Skeletal muscle tissue (tissue), 4 donors: ENCODE data around the gene HEXD. TPM values are rescaled to one million over a fixed set of nuclear protein-coding genes. Genes with fewer than 3 reads are reported as not detected.

Experiments
- H3K27ac ChIP-seq: one replicate; pipeline ENCODE4 v1.7.0; 2013; ENCODE audit warnings: mild to moderate bottlenecking, low read depth, low read length, inconsistent platforms
- H3K27me3 ChIP-seq, 3 donors: one replicate each; pipeline ENCODE4 v1.7.0; 2013; ENCODE audit warnings: low read length in 3 of 3; ENCODE audit not compliant: control insufficient read depth in 3 of 3, insufficient read depth in 3 of 3
- H3K36me3 ChIP-seq, 3 donors: one replicate each; pipeline ENCODE4 v1.7.0; 2013; ENCODE audit warnings: low read length in 3 of 3; ENCODE audit not compliant: control insufficient read depth in 3 of 3, insufficient read depth in 3 of 3
- H3K4me1 ChIP-seq, 3 donors: one replicate each; pipeline ENCODE4 v1.7.0; 2013; ENCODE audit warnings: low read length in 3 of 3, mild to moderate bottlenecking in 3 of 3; ENCODE audit not compliant: control insufficient read depth in 3 of 3, insufficient read depth in 3 of 3
- H3K4me3 ChIP-seq, 3 donors: one replicate each; pipeline ENCODE4 v1.7.0; 2013; ENCODE audit warnings: low read length in 3 of 3
- H3K9ac ChIP-seq, 3 donors: one replicate each; pipeline ENCODE4 v1.7.0; 2013; ENCODE audit warnings: low read length in 3 of 3, mild to moderate bottlenecking in 3 of 3, moderate library complexity in 2 of 3, low read depth in 1 of 3
- H3K9me3 ChIP-seq, 3 donors: one replicate each; pipeline ENCODE4 v1.7.0; 2013; ENCODE audit warnings: low read length in 3 of 3; ENCODE audit not compliant: control insufficient read depth in 3 of 3
- total RNA-seq: library from RNA; depleted of rRNA; stranded (reverse); fragments of >200 nt; gene quantifications from one replicate; pipeline ENCODE4 v1.2.3, GENCODE V29; 2014
- donor health status: Osteomylitis.

HEXD gene
- total RNA-seq, 1 donor from 2014 or later: 11.5 TPM

DNA sequence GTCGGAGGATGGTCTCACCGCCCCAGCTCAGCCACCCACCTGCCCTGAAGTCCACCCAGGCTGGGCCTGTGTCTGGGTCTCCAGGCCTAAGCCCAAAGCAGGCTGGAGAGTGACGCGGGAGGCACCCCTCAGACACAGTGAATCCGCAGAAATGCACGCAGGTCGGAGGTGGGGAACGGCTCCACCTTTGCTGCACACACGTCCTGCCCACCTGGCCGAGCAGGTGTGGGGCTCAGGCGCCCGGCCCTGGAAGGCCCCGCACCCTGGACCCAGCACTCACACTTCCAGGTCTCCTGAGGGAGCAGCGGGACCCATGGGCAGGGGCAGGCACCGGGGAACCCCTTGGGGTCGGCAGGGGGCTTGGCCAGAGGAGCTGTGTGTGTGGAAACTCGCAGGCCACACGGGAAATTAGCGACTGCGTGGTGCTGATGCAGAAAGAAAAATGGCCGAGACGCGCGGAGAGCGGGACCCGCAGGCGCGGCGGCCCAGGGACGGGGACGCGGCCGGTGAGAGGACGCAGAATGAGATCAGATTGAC, 21.8 kb downstream of the HEXD start:
- Histone ChIP-seq H3K4me1 (peaks cover 0 to 3% (median 0%) of the 10 kb centered on the region in 3 donors), H3K9me3 (no peaks in the 10 kb centered on the region), H3K4me3 (no peak overlapping the region), H3K27me3 (no peaks in the 10 kb centered on the region), H3K27ac (no peak overlapping the region), H3K9ac (no peak overlapping the region), H3K36me3 (peaks cover 15 to 50% (median 29%) of the 10 kb centered on the region in 3 donors)

DNA sequence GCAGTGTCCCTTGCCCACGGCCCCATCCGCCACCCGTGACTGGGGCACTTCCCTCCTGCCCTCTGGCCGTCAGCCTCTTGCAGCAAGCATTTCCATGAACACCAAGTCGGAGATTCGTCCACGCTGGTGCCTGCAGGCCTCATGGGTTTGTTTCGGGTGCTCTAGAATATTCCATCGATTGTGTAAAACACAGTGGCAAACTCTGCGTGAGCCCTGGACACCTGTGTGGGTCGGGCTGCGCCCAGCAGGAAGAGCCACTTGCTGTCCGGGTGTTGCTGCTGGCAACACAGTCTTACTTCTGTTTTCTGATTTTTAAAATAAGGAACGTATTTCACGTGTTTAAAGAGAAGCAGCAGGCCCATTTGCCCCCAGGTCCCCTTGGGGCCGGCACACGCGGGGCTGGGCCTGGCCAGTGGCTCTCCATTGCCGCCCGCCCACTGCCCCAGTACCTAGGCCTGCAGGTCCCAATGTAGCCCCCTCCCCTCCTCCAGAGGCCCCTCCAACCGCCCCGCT, 22.4 kb downstream of the HEXD start:
- H3K9me3 ChIP-seq: no peaks in the 10 kb centered on the region
- no peak overlapping the region for H3K4me3 ChIP-seq
- H3K9ac ChIP-seq: no peak overlapping the region
- H3K4me1 ChIP-seq: peaks cover under 1 to 8% (median 4%) of the 10 kb centered on the region in 3 donors
- no peaks in the 10 kb centered on the region for H3K27me3 ChIP-seq
- H3K27ac ChIP-seq: no peak overlapping the region
- H3K36me3 ChIP-seq: peaks cover 12 to 50% (median 26%) of the 10 kb centered on the region in 3 donors

DNA sequence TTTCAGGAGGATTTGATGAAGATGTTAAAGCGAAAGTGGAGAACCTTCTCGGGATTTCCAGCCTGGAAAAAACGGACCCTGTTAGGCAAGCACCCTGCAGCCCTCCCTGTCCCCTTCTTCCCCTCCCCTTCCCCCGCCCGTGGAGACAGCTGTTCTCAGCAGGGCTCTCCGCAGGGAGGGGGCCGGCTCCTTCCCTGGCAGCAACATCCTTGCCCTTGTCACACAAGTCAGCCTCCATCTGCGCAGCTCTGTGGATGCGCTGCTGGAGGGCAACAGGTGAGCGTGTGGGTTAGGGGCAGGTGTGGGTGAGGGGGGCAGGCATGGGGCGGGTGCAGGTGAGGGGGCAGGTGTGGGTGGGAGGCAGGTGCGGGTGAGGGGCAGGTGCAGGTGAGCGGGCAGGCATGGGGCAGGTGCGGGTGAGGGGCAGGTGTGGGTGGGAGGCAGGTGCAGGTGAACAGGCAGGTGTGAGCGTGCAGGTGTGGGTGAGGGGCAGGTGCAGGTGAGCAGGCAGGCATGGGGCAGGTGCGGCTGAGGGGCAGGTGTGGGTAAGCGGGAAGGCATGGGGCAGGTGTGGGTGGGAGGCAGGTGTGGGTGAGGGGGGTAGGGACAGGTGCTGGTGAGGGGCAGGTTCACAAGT, 23.0 kb downstream of the HEXD start:
- Histone ChIP-seq H3K9me3 (no peaks in the 10 kb centered on the region), H3K27me3 (no peaks in the 10 kb centered on the region), H3K4me3 (no peak overlapping the region), H3K4me1 (peaks cover 3 to 13% (median 4%) of the 10 kb centered on the region in 3 donors), H3K27ac (no peak overlapping the region), H3K9ac (no peak overlapping the region), H3K36me3 (peaks cover 12 to 47% (median 25%) of the 10 kb centered on the region in 3 donors)

DNA sequence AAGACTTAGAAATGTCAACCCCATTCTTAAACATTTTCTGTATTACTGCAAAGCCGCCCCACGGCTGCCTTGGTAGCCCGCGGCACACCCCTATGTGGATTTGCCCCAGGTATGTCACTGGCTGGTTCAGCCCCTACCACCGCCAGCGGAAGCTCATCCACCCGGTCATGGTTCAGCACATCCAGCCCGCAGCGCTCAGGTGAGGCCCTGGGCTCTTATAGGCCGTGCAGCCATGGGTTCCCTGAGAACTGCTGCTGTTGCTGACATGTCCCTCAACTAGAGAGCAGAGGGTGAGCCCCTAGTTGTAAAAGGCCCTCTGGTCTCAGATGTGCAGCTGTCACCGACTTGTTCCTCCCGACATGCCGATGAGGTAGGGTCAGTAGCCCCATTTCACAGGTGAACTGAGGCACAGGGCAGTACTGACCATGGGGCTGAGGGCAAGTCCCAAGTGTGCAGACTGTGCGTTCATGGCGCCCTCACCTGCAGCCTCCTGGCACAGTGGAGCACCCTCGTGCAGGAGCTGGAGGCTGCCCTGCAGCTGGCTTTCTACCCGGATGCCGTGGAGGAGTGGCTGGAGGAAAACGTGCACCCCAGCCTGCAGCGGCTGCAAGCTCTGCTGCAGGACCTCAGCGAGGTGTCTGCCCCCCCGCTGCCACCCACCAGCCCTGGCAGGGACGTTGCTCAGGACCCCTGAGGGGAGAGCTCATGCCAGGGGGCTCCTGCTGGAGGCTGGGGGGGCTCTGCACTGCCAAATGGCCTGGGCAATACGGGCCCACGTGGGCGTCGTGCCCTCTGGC, 23.7 kb downstream of the HEXD start:
- no peak overlapping the region for H3K9ac ChIP-seq
- H3K9me3 ChIP-seq: no peaks in the 10 kb centered on the region
- no peak overlapping the region for H3K4me3 ChIP-seq
- peaks cover 12 to 41% (median 20%) of the 10 kb centered on the region in 3 donors for H3K36me3 ChIP-seq
- H3K27me3 ChIP-seq: no peaks in the 10 kb centered on the region
- H3K27ac ChIP-seq: no peak overlapping the region
- H3K4me1 ChIP-seq: peaks cover 3 to 18% (median 4%) of the 10 kb centered on the region in 3 donors

DNA sequence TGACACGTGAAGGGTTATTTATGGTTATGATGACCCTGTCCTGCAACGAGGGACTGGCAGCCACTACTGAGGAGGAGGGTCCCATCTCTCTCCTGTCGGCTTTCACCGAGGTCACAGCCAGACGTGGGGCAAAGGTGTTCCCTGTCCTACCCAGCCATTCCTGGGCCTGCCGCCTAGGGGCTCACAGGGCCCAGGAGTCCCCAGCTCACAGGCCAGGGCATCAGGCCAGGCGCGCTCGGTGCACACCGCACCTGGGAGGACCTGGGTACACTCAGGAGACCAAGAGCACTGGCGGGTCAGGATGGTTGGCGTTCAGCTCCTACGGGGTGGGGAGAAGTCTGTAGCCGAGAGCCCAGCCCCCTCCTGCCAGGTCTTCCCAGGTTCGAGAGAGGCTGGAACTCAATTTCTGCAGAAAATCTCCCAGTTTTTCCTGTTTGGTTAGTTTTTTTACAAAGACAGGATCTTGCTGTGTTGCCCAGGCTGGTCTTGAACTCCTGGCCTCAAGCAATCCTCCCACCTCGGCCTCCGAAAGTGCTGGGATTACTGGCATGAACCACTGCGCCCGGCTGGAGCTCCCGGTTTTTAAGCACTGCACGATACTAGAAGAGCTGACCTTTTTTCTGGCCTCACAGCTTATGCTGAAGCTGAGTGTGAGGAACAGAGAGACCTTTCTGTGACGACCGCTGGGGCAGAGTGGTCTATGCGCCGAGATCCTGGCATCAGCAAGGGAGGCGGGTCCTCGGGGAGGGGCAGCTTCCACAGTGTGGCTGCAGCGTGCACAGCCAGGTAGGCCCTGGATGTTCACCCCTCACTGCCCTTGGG, 24.7 kb downstream of the HEXD start:
- Histone ChIP-seq H3K4me1 (peaks cover 3 to 18% (median 4%) of the 10 kb centered on the region in 3 donors), H3K4me3 (no peak overlapping the region), H3K9me3 (no peaks in the 10 kb centered on the region), H3K27me3 (no peaks in the 10 kb centered on the region), H3K36me3 (peaks cover 11 to 32% (median 14%) of the 10 kb centered on the region in 3 donors), H3K9ac (no peak overlapping the region), H3K27ac (no peak overlapping the region)

DNA sequence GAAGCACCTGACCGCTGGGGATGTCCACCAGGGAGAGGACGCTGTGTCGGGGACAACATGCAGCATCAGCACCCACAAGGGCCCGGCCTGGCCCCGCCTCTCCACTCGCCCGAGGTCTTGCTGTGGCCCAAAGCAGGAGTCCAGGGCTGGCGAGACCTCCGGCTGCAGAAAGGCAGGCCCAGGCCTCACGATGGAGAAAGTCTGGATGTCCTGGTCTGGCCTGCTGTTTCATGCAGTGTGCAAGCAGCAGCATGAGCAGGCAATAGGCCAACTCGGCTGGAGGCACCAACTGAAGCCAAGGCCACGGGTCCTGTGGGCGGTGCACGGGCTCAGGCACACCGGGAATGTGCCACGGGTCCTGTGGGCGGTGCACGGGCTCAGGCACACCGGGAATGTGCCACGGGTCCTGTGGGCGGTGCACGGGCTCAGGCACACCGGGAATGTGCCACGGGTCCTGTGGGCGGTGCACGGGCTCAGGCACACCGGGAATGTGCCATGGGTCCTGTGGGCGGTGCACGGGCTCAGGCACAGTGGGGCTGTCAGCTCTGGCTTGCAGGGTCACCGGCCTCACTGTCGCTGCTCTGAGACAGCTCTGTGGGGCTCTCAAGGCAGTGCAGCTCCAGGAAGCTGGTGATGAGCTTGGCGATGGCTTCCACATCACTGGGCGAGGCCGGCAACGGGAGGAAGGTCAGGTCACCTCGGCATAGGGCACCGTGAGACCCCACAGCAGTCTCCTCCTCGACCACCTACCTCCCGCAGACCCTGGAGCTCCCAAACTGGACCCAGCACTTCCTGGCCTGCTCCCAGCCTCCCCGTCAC, 25.5 kb downstream of the HEXD start:
- no peaks in the 10 kb centered on the region for H3K9me3 ChIP-seq

DNA sequence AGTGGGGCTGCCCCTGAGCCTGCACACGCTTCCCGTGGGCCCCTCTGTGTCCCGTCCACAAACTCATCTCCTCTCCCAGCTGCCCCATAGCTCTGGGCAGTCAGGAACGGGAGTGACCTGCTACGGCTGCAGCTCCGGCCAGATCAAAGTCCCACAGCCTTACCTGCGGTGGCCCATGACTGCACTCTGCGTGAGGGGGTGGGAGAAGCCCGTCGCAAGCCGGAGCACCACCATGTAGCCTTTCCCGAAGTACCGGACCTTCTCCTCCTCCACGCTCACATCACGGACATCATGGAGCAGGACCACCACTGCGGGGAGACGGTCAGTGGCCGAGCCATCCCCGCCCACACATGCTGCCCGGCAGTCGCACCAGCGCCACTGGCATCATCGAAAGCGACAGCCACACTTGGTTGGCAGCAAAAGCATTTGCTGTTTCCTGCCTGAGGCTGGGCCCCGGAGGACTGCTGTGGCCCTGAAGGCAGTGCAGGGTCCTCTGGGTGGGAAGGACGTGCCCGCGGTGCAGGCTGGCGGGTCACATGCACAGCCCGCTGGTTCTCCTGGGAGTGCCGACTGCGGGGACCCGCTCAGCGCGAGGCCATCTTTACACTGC, 26.2 kb downstream of the HEXD start:
- no peak overlapping the region for H3K27ac ChIP-seq

More for the DNA sequence above, 25.5 kb downstream of the HEXD start:
- Histone ChIP-seq H3K4me3 (no peak overlapping the region), H3K4me1 (peaks cover 3 to 18% (median 4%) of the 10 kb centered on the region in 3 donors), H3K27ac (no peak overlapping the region), H3K27me3 (no peaks in the 10 kb centered on the region), H3K36me3 (peaks cover 9 to 27% (median 14%) of the 10 kb centered on the region in 3 donors), H3K9ac (no peak overlapping the region)

DNA sequence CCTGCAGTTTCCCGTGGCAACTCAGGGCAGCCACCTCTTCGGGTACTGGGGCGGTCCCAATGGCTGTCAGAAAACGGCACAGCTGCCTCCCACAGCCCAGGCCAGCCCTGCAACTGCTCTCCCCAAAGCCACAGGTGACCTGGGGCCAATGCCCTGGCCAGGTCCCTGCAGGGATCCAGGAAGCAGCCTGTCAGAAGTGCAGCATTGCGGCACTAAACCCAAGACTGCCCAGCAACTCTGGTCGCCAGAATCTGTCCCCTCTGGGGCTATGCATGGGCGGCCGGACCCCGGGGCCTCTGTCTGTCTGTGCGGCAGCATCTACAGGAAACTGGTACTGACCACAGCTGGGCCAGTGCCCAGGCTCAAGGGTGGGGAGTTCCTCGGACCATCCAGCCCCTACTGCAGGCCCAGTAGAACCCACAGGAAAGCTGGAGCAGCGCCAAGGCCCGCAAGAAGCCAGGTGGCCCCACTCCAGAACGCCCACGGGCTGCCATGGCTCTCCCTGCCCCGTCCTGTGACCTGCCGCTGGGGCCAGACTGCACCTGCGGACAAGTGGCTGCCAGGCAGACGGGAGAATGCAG, 26.9 kb downstream of the HEXD start:
- Histone ChIP-seq H3K36me3 (peaks cover 9 to 22% (median 14%) of the 10 kb centered on the region in 3 donors), H3K4me1 (peaks cover 12 to 29% (median 13%) of the 10 kb centered on the region in 3 donors), H3K27ac (no peak overlapping the region), H3K4me3 (no peak overlapping the region), H3K9me3 (no peaks in the 10 kb centered on the region), H3K27me3 (no peaks in the 10 kb centered on the region), H3K9ac (no peak overlapping the region)

More for the DNA sequence above, 26.2 kb downstream of the HEXD start:
- no peak overlapping the region for H3K9ac ChIP-seq
- H3K4me1 ChIP-seq: peaks cover 5 to 23% (median 7%) of the 10 kb centered on the region in 3 donors
- H3K27me3 ChIP-seq: no peaks in the 10 kb centered on the region
- no peak overlapping the region for H3K4me3 ChIP-seq
- H3K9me3 ChIP-seq: no peaks in the 10 kb centered on the region
- peaks cover 9 to 22% (median 14%) of the 10 kb centered on the region in 3 donors for H3K36me3 ChIP-seq
